Loucy (cell line): ENCODE results near the gene CLCNKB.

Source experiments
- H2AFZ ChIP-seq: fragments of 200-600 bp; sonication (generic); 2 replicates; pipeline ENCODE4 v1.6.0; 2016; ENCODE audit warnings: antibody characterized with exemption, mild to moderate bottlenecking, low read length, moderate library complexity
- H3F3A ChIP-seq: fragments of 200-600 bp; 2 replicates; pipeline ENCODE4 v1.6.0; 2016; ENCODE audit warnings: antibody characterized with exemption, low read depth, mild to moderate bottlenecking
- H3K27me3 ChIP-seq: fragments of 200-600 bp; sonication (generic); 2 replicates; pipeline ENCODE4 v1.6.1; 2014; ENCODE audit warnings: low read length, mild to moderate bottlenecking; ENCODE audit not compliant: insufficient read depth, poor library complexity, severe bottlenecking
- H3K36me3 ChIP-seq: fragments of 200-600 bp; sonication (generic); 2 replicates; pipeline ENCODE4 v1.6.1; 2016; ENCODE audit warnings: low read length; ENCODE audit not compliant: insufficient read depth
- H3K4me1 ChIP-seq: fragments of 200-600 bp; sonication (generic); 2 replicates; pipeline ENCODE4 v1.5.1; 2014; ENCODE audit warnings: low read length, mild to moderate bottlenecking; ENCODE audit not compliant: insufficient read depth, poor library complexity, severe bottlenecking
- H3K4me2 ChIP-seq: fragments of 200-600 bp; sonication (generic); 2 replicates; pipeline ENCODE4 v1.6.0; 2014; ENCODE audit warnings: antibody characterized with exemption, low read length, low read depth, mild to moderate bottlenecking; ENCODE audit not compliant: poor library complexity, severe bottlenecking
- H3K4me3 ChIP-seq: fragments of 200-600 bp; sonication (generic); 2 replicates; pipeline ENCODE4 v1.5.1; 2014; ENCODE audit warnings: low read length, mild to moderate bottlenecking, mixed read lengths; ENCODE audit not compliant: poor library complexity, severe bottlenecking
- H3K79me2 ChIP-seq: fragments of 200-600 bp; sonication (generic); 2 replicates; pipeline ENCODE4 v1.6.1; 2014; ENCODE audit warnings: low read length; ENCODE audit not compliant: insufficient read depth
- H3K9ac ChIP-seq: fragments of 200-600 bp; sonication (generic); 2 replicates; pipeline ENCODE4 v1.6.0; 2014; ENCODE audit warnings: mild to moderate bottlenecking, low read depth, low read length, moderate library complexity; ENCODE audit not compliant: poor library complexity, severe bottlenecking
- H3K9me2 ChIP-seq: fragments of 200-600 bp; sonication (generic); replicated peaks from 2 replicates; pipeline ENCODE4 v1.6.1; 2016; ENCODE audit warnings: low read depth, low read length, mixed read lengths
- H3K9me3 ChIP-seq: fragments of 200-600 bp; sonication (generic); 2 replicates; pipeline ENCODE4 v1.6.1; 2014; ENCODE audit warnings: mild to moderate bottlenecking, antibody characterized with exemption, low read length, low read depth; ENCODE audit not compliant: insufficient read depth
- H4K20me1 ChIP-seq: fragments of 200-600 bp; sonication (generic); 2 replicates; pipeline ENCODE4 v1.6.0; 2014; ENCODE audit warnings: antibody characterized with exemption, low read length, mild to moderate bottlenecking; ENCODE audit not compliant: insufficient read depth, poor library complexity, severe bottlenecking
- EZH2phosphoT487 ChIP-seq: fragments of 200-600 bp; IDR thresholded peaks from 2 replicates; pipeline ENCODE4 v1.6.1; 2018; ENCODE audit warnings: antibody characterized with exemption, mild to moderate bottlenecking, moderate library complexity, borderline replicate concordance
- TF ChIP-seq, protein P1 (sequence below): fragments of 200-600 bp; sonication (generic); conservative IDR thresholded peaks from 2 replicates; pipeline ENCODE4 v1.5.1; 2014; ENCODE audit warnings: mild to moderate bottlenecking, antibody characterized with exemption, low read length

CLCNKB gene

DNA sequence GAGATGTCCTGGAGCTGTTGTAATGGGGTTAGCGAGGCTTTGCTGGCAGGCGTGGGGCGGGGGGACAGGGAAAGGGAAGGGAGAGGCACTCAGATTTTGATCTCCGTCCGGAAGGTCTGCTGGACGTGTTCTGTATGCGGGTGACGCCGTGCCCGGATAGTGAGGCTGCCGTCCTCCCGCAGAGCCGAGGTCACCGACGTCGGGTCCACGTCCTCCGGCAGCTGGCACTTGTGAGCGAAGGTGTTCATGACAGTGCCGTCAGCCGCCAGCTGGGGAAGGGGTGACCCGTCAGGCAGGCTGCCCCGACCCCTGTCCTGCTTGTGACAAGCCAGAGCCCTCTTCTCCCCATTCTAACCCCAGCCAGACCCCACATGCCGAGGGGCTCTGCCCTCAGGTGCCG, 28.1 kb upstream of the CLCNKB start:
- Histone ChIP-seq H4K20me1 (no peaks in the 10 kb centered on the region), H2AFZ (no peak overlapping the region), H3K36me3 (no peaks in the 10 kb centered on the region), H3F3A (no peaks in the 10 kb centered on the region), H3K9me3 (no peaks in the 10 kb centered on the region), H3K4me3 (no peak overlapping the region), H3K9me2 (no peaks in the 10 kb centered on the region), H3K27me3 (no peaks in the 10 kb centered on the region), H3K79me2 (no peaks in the 10 kb centered on the region), H3K4me1 (no peaks in the 10 kb centered on the region), H3K4me2 (no peak overlapping the region), H3K9ac (no peak overlapping the region)
- TF ChIP-seq, protein P1, sequence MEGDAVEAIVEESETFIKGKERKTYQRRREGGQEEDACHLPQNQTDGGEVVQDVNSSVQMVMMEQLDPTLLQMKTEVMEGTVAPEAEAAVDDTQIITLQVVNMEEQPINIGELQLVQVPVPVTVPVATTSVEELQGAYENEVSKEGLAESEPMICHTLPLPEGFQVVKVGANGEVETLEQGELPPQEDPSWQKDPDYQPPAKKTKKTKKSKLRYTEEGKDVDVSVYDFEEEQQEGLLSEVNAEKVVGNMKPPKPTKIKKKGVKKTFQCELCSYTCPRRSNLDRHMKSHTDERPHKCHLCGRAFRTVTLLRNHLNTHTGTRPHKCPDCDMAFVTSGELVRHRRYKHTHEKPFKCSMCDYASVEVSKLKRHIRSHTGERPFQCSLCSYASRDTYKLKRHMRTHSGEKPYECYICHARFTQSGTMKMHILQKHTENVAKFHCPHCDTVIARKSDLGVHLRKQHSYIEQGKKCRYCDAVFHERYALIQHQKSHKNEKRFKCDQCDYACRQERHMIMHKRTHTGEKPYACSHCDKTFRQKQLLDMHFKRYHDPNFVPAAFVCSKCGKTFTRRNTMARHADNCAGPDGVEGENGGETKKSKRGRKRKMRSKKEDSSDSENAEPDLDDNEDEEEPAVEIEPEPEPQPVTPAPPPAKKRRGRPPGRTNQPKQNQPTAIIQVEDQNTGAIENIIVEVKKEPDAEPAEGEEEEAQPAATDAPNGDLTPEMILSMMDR, result no peak
- no peak for TF ChIP-seq EZH2phosphoT487

DNA sequence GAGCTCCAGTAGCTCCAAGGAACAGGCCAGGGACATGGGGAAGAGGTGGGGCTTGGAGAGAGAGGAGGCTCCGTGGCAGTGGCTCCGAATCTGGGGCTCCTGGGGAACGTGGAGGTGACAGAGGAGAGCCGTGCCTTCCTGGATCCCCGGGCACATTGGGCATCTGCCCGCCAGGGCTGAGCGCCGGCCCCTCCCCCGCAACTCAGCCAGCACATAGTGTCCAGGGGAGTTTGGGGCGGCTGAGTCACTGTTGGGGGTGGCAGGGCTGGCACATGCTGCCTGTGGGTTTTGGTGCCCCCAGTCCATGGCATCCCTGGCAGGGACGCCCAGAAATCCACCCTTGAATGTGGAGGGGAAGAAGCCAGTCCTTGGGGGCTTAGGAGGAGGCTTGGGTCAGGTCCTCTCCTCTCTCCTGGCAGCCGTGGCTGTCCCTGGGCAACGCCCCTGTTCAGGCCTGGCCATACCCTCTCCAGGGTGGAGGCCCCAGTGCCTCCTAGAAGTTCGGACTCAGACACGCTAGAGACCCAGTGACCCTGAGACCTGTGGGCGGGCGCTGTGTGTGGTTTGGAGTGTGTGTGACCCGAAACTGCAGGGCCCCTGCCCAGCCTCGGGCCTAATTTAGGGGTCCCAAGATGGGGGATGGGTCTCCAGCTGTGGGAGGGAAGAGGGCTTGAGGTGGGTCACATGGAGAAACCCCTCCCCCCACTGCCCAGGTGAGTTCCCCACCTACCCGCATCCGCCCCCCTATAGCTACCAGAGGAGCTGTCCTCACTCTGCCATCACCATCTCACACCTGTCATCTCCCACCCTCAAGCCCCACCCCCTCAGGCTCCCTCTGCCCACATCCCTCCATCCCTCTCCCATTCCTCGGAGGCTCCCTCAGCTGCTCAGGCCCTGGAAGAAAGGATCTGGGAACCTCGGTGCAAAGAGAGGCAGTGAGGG, 27.4 kb upstream of the CLCNKB start:
- Histone ChIP-seq H3F3A (no peaks in the 10 kb centered on the region), H3K4me2 (no peak overlapping the region), H3K79me2 (no peaks in the 10 kb centered on the region), H3K27me3 (no peaks in the 10 kb centered on the region), H3K9me2 (no peaks in the 10 kb centered on the region), H3K4me3 (no peak overlapping the region), H3K4me1 (no peaks in the 10 kb centered on the region), H3K36me3 (no peaks in the 10 kb centered on the region), H4K20me1 (no peaks in the 10 kb centered on the region), H3K9me3 (no peaks in the 10 kb centered on the region), H3K9ac (no peak overlapping the region), H2AFZ (no peak overlapping the region)
- no peak for TF ChIP-seq EZH2phosphoT487
- TF ChIP-seq, protein P1, result no peak

DNA sequence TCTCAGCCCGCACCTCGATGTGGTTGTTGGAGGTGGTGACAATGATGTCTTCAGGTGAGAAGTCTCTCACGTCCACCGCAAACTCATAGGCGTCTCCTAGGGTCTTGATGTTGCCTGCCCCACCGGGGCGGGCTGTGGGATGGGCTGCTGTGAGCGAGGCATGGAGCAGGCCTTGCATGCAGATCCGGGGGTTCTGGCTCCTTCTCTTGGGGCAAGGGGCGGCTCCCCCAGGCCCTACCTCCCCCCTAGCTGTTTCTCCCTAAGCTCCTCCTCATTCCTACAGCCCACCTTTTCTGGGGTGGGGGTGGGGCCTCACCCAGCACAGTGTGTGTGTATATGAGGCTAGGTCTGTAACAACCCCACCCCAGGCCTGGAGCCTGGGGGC, 26.5 kb upstream of the CLCNKB start:
- H3K4me2 ChIP-seq, result no peak overlapping the region
- H4K20me1 ChIP-seq, result no peaks in the 10 kb centered on the region
- no peaks in the 10 kb centered on the region for H3K27me3 ChIP-seq
- H3K36me3 ChIP-seq, result no peaks in the 10 kb centered on the region
- TF ChIP-seq, protein P1, result no peak
- TF ChIP-seq EZH2phosphoT487, result no peak
- H3K4me3 ChIP-seq, result no peak overlapping the region
- no peaks in the 10 kb centered on the region for H3K4me1 ChIP-seq
- H2AFZ ChIP-seq, result no peak overlapping the region
- H3K9me3 ChIP-seq, result no peaks in the 10 kb centered on the region
- H3K9me2 ChIP-seq, result no peaks in the 10 kb centered on the region
- no peak overlapping the region for H3K9ac ChIP-seq
- no peaks in the 10 kb centered on the region for H3F3A ChIP-seq
- H3K79me2 ChIP-seq, result no peaks in the 10 kb centered on the region
